ENCODE results near the gene FZD4. TPM values are rescaled to one million over a fixed set of nuclear protein-coding genes. Genes with fewer than 3 reads are reported as not detected.
A peak's percentile ranks its signal among the peaks of the same experiment; 100 is the strongest.

The FZD4 gene
- total RNA-seq, 1 donor from 2014 or later, result 14.2 TPM

GRCh38 chr11:86914865-86915519, 40.2 kb downstream of the FZD4 start:
- no peak for DNase-seq (ENCODE audit: extremely low spot score, unreplicated experiment)
- Mint-ChIP-seq H3K27ac (ENCODE audit: unreplicated experiment) (peak overlapping the region; percentile 95), H3K36me3 (ENCODE audit: unreplicated experiment) (peaks cover 15% of the 10 kb centered on the region), H3K9me3 (ENCODE audit: unreplicated experiment) (peaks cover 18% of the 10 kb centered on the region), H3K4me1 (ENCODE audit: unreplicated experiment) (peaks cover 75% of the 10 kb centered on the region), H3K27me3 (ENCODE audit: unreplicated experiment) (no peaks in the 10 kb centered on the region), H3K4me3 (ENCODE audit: unreplicated experiment) (no peak overlapping the region)
- TF ChIP-seq CTCF (IDR thresholded peaks at IDR 0.05), result no peak

GRCh38 chr11:86912238-86912637, 43.0 kb downstream of the FZD4 start:
- no peak for TF ChIP-seq CTCF (IDR thresholded peaks at IDR 0.05)
- Mint-ChIP-seq H3K4me3 (ENCODE audit: unreplicated experiment) (no peak overlapping the region), H3K27me3 (ENCODE audit: unreplicated experiment) (no peaks in the 10 kb centered on the region)

GRCh38 chr11:86910592-86910991, 44.6 kb downstream of the FZD4 start:
- peaks cover 18% of the 10 kb centered on the region for H3K9me3 Mint-ChIP-seq (ENCODE audit: unreplicated experiment)
- DNase-seq (ENCODE audit: extremely low spot score, unreplicated experiment), result no peak
- TF ChIP-seq CTCF (IDR thresholded peaks at IDR 0.05), result no peak
- no peaks in the 10 kb centered on the region for H3K27me3 Mint-ChIP-seq (ENCODE audit: unreplicated experiment)
- H3K36me3 Mint-ChIP-seq (ENCODE audit: unreplicated experiment), result peaks cover 17% of the 10 kb centered on the region
- H3K4me1 Mint-ChIP-seq (ENCODE audit: unreplicated experiment), result peaks cover 38% of the 10 kb centered on the region
- H3K4me3 Mint-ChIP-seq (ENCODE audit: unreplicated experiment), result no peak overlapping the region
- H3K27ac Mint-ChIP-seq (ENCODE audit: unreplicated experiment), result no peak overlapping the region

More at GRCh38 chr11:86912238-86912637, 43.0 kb downstream of the FZD4 start:
- H3K27ac Mint-ChIP-seq (ENCODE audit: unreplicated experiment), result no peak overlapping the region
- peaks cover 18% of the 10 kb centered on the region for H3K9me3 Mint-ChIP-seq (ENCODE audit: unreplicated experiment)
- no peak for DNase-seq (ENCODE audit: extremely low spot score, unreplicated experiment)
- peaks cover 52% of the 10 kb centered on the region for H3K4me1 Mint-ChIP-seq (ENCODE audit: unreplicated experiment)
- peaks cover 15% of the 10 kb centered on the region for H3K36me3 Mint-ChIP-seq (ENCODE audit: unreplicated experiment)

GRCh38 chr11:86906198-86906597, 49.0 kb downstream of the FZD4 start:
- no peak for TF ChIP-seq CTCF (IDR thresholded peaks at IDR 0.05)
- Mint-ChIP-seq H3K36me3 (ENCODE audit: unreplicated experiment) (peaks cover 2% of the 10 kb centered on the region), H3K27ac (ENCODE audit: unreplicated experiment) (no peak overlapping the region), H3K4me3 (ENCODE audit: unreplicated experiment) (no peak overlapping the region), H3K4me1 (ENCODE audit: unreplicated experiment) (peaks cover 7% of the 10 kb centered on the region), H3K27me3 (ENCODE audit: unreplicated experiment) (no peaks in the 10 kb centered on the region), H3K9me3 (ENCODE audit: unreplicated experiment) (peaks cover under 1% of the 10 kb centered on the region)
- no peak for DNase-seq (ENCODE audit: extremely low spot score, unreplicated experiment)

GRCh38 chr11:86905252-86905651, 49.9 kb downstream of the FZD4 start:
- Mint-ChIP-seq H3K27me3 (ENCODE audit: unreplicated experiment) (no peaks in the 10 kb centered on the region), H3K4me3 (ENCODE audit: unreplicated experiment) (no peak overlapping the region)

More at GRCh38 chr11:86905252-86905651, 49.9 kb downstream of the FZD4 start:
- DNase-seq (ENCODE audit: extremely low spot score, unreplicated experiment), result no peak
- TF ChIP-seq CTCF (IDR thresholded peaks at IDR 0.05), result no peak
- Mint-ChIP-seq H3K9me3 (ENCODE audit: unreplicated experiment) (no peaks in the 10 kb centered on the region), H3K27ac (ENCODE audit: unreplicated experiment) (no peak overlapping the region), H3K4me1 (ENCODE audit: unreplicated experiment) (peaks cover 4% of the 10 kb centered on the region), H3K36me3 (ENCODE audit: unreplicated experiment) (peaks cover 2% of the 10 kb centered on the region)
